NB4 (cell line): ENCODE measurements around the gene SRMS.
"Not testable (repeated sequence)": the region's sequence is repeated elsewhere in the genome, so short reads cannot be mapped to it uniquely, and the experiment has no call there.

Experiments
- DNase-seq: peaks from one replicate; pipeline ENCODE4 v3.0.0; 2010; ENCODE audit warnings: low read depth
- H3K4me3 ChIP-seq: one replicate; pipeline ENCODE4 v1.5.1; 2011; ENCODE audit warnings: mild to moderate bottlenecking, low read depth, low read length, moderate library complexity
- CTCF ChIP-seq: IDR thresholded peaks from one replicate; pipeline ENCODE4 v1.5.1; 2012; ENCODE audit warnings: low read depth, low read length
- MAX ChIP-seq: IDR thresholded peaks from 2 replicates; pipeline ENCODE4 v1.6.1; 2011; ENCODE audit warnings: low read depth, low read length
- MYC ChIP-seq: IDR thresholded peaks from 2 replicates; pipeline ENCODE4 v1.6.1; 2011; ENCODE audit warnings: low read depth, low read length
- POLR2A ChIP-seq: IDR thresholded peaks from 2 replicates; pipeline ENCODE4 v1.6.1; 2011; ENCODE audit warnings: mild to moderate bottlenecking; ENCODE audit not compliant: insufficient read length; ENCODE audit errors: extremely low read depth

Gene SRMS

GRCh38 chr20:63561624-63562396 lies 14.3 kb upstream of the SRMS start:
- no peak for TF ChIP-seq POLR2A
- no peak for TF ChIP-seq MYC
- TF ChIP-seq CTCF = no peak
- TF ChIP-seq MAX = no peak

GRCh38 chr20:63560856-63561609 lies 13.5 kb upstream of the SRMS start:
- TF ChIP-seq CTCF (no peak), POLR2A (no peak), MAX (no peak), MYC (no peak)
- no peak for DNase-seq
- no peak overlapping the region for H3K4me3 ChIP-seq

More at GRCh38 chr20:63561624-63562396, 14.3 kb upstream of the SRMS start:
- no peak for DNase-seq
- H3K4me3 ChIP-seq = no peak overlapping the region

- no peak overlapping the region for H3K4me3 ChIP-seq
- TF ChIP-seq CTCF (no peak), MAX (no peak), MYC (no peak), POLR2A (no peak)
- DNase-seq = no peak
Observed at GRCh38 chr20:63560333-63560805, 12.8 kb upstream of the SRMS start.

GRCh38 chr20:63559485-63560332 lies 12.2 kb upstream of the SRMS start:
- DNase-seq, H3K4me3 ChIP-seq: not testable (repeated sequence)

GRCh38 chr20:63558804-63559484 lies 11.4 kb upstream of the SRMS start:
- no peak for DNase-seq
- no peak for TF ChIP-seq MAX
- no peak for TF ChIP-seq MYC
- no peak for TF ChIP-seq POLR2A
- no peak overlapping the region for H3K4me3 ChIP-seq

- H3K4me3 ChIP-seq = no peak overlapping the region
- TF ChIP-seq MYC = no peak
- TF ChIP-seq MAX = no peak
- no peak for TF ChIP-seq POLR2A
- no peak for TF ChIP-seq CTCF
- no peak for DNase-seq
Observed at GRCh38 chr20:63557481-63557891, 9.9 kb upstream of the SRMS start.
